Measurements from ENCODE around the gene GARIN5A. TPM values are rescaled to one million over a fixed set of nuclear protein-coding genes. Genes with fewer than 3 reads are reported as not detected.
A peak's percentile ranks its signal among the peaks of the same experiment; 100 is the strongest.

GARIN5A gene
- polyA plus RNA-seq, 1 donor (not counting 4 experiments of a cell fraction or from before 2014, with no cell fraction given) = 0.37 TPM

GRCh38 chr19:50465986-50466705, 10.5 kb downstream of the GARIN5A start:
- no peak for DNase-seq (ENCODE audit: low read depth, low spot score)
- FAIRE-seq = no peak
- Histone ChIP-seq H3K9me3 (ENCODE audit: control insufficient read depth, low read depth, low read length) (no peaks in the 10 kb centered on the region), H4K20me1 (ENCODE audit: control insufficient read depth, extremely low read depth, insufficient read depth, low read length) (no peaks in the 10 kb centered on the region), H3K4me1 (ENCODE audit: control insufficient read depth, extremely low read depth, insufficient read depth, low read length) (no peaks in the 10 kb centered on the region), H3K27ac (ENCODE audit: control insufficient read depth, insufficient read depth, low read length) (no peak overlapping the region), H3K4me2 (ENCODE audit: control insufficient read depth, extremely low read depth, insufficient read depth, low read depth, low read length) (no peak overlapping the region), H2AFZ (ENCODE audit: control insufficient read depth, low read length) (no peak overlapping the region), H3K79me2 (ENCODE audit: control insufficient read depth, insufficient read depth, low read length) (no peaks in the 10 kb centered on the region), H3K9ac (ENCODE audit: control insufficient read depth, extremely low read depth, insufficient read depth, low read length) (no peak overlapping the region), H3K36me3 (ENCODE audit: control insufficient read depth in 2 of 2, extremely low read depth in 1 of 2, insufficient read depth in 2 of 2, low read length in 2 of 2) (no peaks in the 10 kb centered on the region), H3K27me3 (ENCODE audit: control insufficient read depth, extremely low read depth, insufficient read depth, low read length) (peaks cover 11% of the 10 kb centered on the region), H3K4me3 (ENCODE audit: control insufficient read depth in 2 of 3, extremely low read depth in 1 of 3, insufficient read depth in 2 of 3, low read depth in 1 of 3, low read length in 3 of 3) (no peak overlapping the region), H3K9me1 (ENCODE audit: control insufficient read depth, extremely low read depth, insufficient read depth, low read length) (no peaks in the 10 kb centered on the region)
- no peak for TF ChIP-seq EZH2 (IDR thresholded peaks at IDR 0.05; ENCODE audit: low read length)
- TF ChIP-seq, protein P1, sequence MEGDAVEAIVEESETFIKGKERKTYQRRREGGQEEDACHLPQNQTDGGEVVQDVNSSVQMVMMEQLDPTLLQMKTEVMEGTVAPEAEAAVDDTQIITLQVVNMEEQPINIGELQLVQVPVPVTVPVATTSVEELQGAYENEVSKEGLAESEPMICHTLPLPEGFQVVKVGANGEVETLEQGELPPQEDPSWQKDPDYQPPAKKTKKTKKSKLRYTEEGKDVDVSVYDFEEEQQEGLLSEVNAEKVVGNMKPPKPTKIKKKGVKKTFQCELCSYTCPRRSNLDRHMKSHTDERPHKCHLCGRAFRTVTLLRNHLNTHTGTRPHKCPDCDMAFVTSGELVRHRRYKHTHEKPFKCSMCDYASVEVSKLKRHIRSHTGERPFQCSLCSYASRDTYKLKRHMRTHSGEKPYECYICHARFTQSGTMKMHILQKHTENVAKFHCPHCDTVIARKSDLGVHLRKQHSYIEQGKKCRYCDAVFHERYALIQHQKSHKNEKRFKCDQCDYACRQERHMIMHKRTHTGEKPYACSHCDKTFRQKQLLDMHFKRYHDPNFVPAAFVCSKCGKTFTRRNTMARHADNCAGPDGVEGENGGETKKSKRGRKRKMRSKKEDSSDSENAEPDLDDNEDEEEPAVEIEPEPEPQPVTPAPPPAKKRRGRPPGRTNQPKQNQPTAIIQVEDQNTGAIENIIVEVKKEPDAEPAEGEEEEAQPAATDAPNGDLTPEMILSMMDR (optimal IDR thresholded peaks at IDR 0.05 in 1 of 3, IDR thresholded peaks at IDR 0.05 in 1 of 3, conservative IDR thresholded peaks at IDR 0.05 in 1 of 3; ENCODE audit: extremely low read depth in 1 of 3, insufficient read depth in 2 of 3, low read length in 3 of 3) = peak in 1 of 3 experiments; percentile 15
- dilution Hi-C loops (cut with MboI; ENCODE audit: extremely low pct_ligation_motif_present, low sequenced_read_pairs) = no loop called here

- H3K4me3 ChIP-seq (ENCODE audit: control insufficient read depth in 2 of 3, extremely low read depth in 1 of 3, insufficient read depth in 2 of 3, low read depth in 1 of 3, low read length in 3 of 3) = no peak overlapping the region
- dilution Hi-C loops (cut with MboI; ENCODE audit: extremely low pct_ligation_motif_present, low sequenced_read_pairs) = no loop called here
- DNase-seq (ENCODE audit: low read depth, low spot score) (no peak), FAIRE-seq (no peak)
- H3K4me2 ChIP-seq (ENCODE audit: control insufficient read depth, extremely low read depth, insufficient read depth, low read depth, low read length) = no peak overlapping the region
- H4K20me1 ChIP-seq (ENCODE audit: control insufficient read depth, extremely low read depth, insufficient read depth, low read length) = no peaks in the 10 kb centered on the region
- H3K9me3 ChIP-seq (ENCODE audit: control insufficient read depth, low read depth, low read length) = no peaks in the 10 kb centered on the region
- no peak for TF ChIP-seq EZH2 (IDR thresholded peaks at IDR 0.05; ENCODE audit: low read length)
- TF ChIP-seq, protein P1 (optimal IDR thresholded peaks at IDR 0.05 in 1 of 3, IDR thresholded peaks at IDR 0.05 in 1 of 3, conservative IDR thresholded peaks at IDR 0.05 in 1 of 3; ENCODE audit: extremely low read depth in 1 of 3, insufficient read depth in 2 of 3, low read length in 3 of 3) = no peak
- no peaks in the 10 kb centered on the region for H3K36me3 ChIP-seq (ENCODE audit: control insufficient read depth in 2 of 2, extremely low read depth in 1 of 2, insufficient read depth in 2 of 2, low read length in 2 of 2)
- no peak overlapping the region for H2AFZ ChIP-seq (ENCODE audit: control insufficient read depth, low read length)
- peaks cover 11% of the 10 kb centered on the region for H3K27me3 ChIP-seq (ENCODE audit: control insufficient read depth, extremely low read depth, insufficient read depth, low read length)
- H3K27ac ChIP-seq (ENCODE audit: control insufficient read depth, insufficient read depth, low read length) = no peak overlapping the region
- no peak overlapping the region for H3K9ac ChIP-seq (ENCODE audit: control insufficient read depth, extremely low read depth, insufficient read depth, low read length)
- H3K4me1 ChIP-seq (ENCODE audit: control insufficient read depth, extremely low read depth, insufficient read depth, low read length) = no peaks in the 10 kb centered on the region
- no peaks in the 10 kb centered on the region for H3K79me2 ChIP-seq (ENCODE audit: control insufficient read depth, insufficient read depth, low read length)
- H3K9me1 ChIP-seq (ENCODE audit: control insufficient read depth, extremely low read depth, insufficient read depth, low read length) = no peaks in the 10 kb centered on the region
Observed at GRCh38 chr19:50465000-50465399, 11.6 kb downstream of the GARIN5A start.
